ENCODE data around the gene SLC66A2. TPM values are rescaled to one million over a fixed set of nuclear protein-coding genes. Genes with fewer than 3 reads are reported as not detected.

SLC66A2 gene
- total and polyA plus RNA-seq, 2 of the 13 experiments (the other 11 are each of a cell fraction or from before 2014, with no cell fraction given), result 33.5 to 41.9 TPM

- ATAC-seq, result no peak
- POLR2A ChIA-PET, result no interaction called here
- Histone ChIP-seq H3K4me1 (ENCODE audit: insufficient read depth, low read length) (peaks cover 22% of the 10 kb centered on the region), H3K9ac (ENCODE audit: insufficient read depth, low read depth, low read length) (no peak overlapping the region), H3K4me2 (ENCODE audit: low read depth, low read length) (no peak overlapping the region), H3K9me3 (ENCODE audit: low read length) (no peaks in the 10 kb centered on the region), H3K27me3 (ENCODE audit: control insufficient read depth in 1 of 2, insufficient read depth in 2 of 2, low read length in 2 of 2) (no peaks in the 10 kb centered on the region; a peak in 1 of 5 replicates), H3K79me2 (ENCODE audit: insufficient read depth, low read length) (peaks cover 20% of the 10 kb centered on the region), H3K27ac (ENCODE audit: extremely low read length, insufficient read depth, low read length) (no peak overlapping the region), H4K20me1 (ENCODE audit: insufficient read depth, low read length) (peaks cover 5% of the 10 kb centered on the region), H3K4me3 (replicated peaks in 1 of 3; ENCODE audit: insufficient read depth in 1 of 3, low read depth in 2 of 3, low read length in 3 of 3) (no peak overlapping the region), H3K36me3 (replicated peaks in 1 of 2; ENCODE audit: control insufficient read depth in 1 of 2, insufficient read depth in 2 of 2, low read length in 2 of 2) (no peaks in the 10 kb centered on the region), H2AFZ (ENCODE audit: low read length) (no peak overlapping the region)
- CTCF ChIA-PET (ENCODE audit: low intra/inter-chr PET ratio, low total read pairs), result no interaction called here
- no peak for TF ChIP-seq FOXC1 (CRISPR knock-in tag; IDR thresholded peaks at IDR 0.05; ENCODE audit: borderline replicate concordance)
- no peak for TF ChIP-seq PHF21A (CRISPR knock-in tag; IDR thresholded peaks at IDR 0.05)
- no peak for TF ChIP-seq ZNF235 (CRISPR knock-in tag; IDR thresholded peaks at IDR 0.05; ENCODE audit: borderline replicate concordance)
- no peak for TF ChIP-seq ZNF101 (CRISPR knock-in tag; IDR thresholded peaks at IDR 0.05; ENCODE audit: borderline replicate concordance, low read depth)
- TF ChIP-seq ZNF562 (CRISPR knock-in tag; IDR thresholded peaks at IDR 0.05; ENCODE audit: borderline replicate concordance), result no peak
- no peak for TF ChIP-seq HOXA3 (CRISPR knock-in tag; IDR thresholded peaks at IDR 0.05)
- no peak for TF ChIP-seq ELF4 (CRISPR knock-in tag; IDR thresholded peaks at IDR 0.05; ENCODE audit: borderline replicate concordance)
- no peak for TF ChIP-seq ADNP (CRISPR knock-in tag; IDR thresholded peaks at IDR 0.05)
- no peak for TF ChIP-seq U2AF1 (optimal IDR thresholded peaks at IDR 0.05; ENCODE audit: low read depth, low read length)
- no peak for DNase-seq (ENCODE audit: low spot score)
- in situ Hi-C loops (cut with HindIII; ENCODE audit: extremely low pct_ligation_motif_present, low pct_unique_long_range_greater_than_20kb), result no loop called here
- FAIRE-seq, result no peak
- 49% methylated on average over 2 of the region's 2 CpGs for WGBS (ENCODE audit: low lambda C conversion rate)
- BruUV-seq (replicated peaks), result no TSS peak
- intact Hi-C loops (cut with micrococcal nuclease; ENCODE audit: unreplicated experiment), result no loop called here
Observed at GRCh38 chr18:79991494-79991893, 40.0 kb upstream of the SLC66A2 start.

- CTCF ChIA-PET (ENCODE audit: low intra/inter-chr PET ratio, low total read pairs), result interaction anchor here (2.1 kb wide), 1 partner anchor 54 kb away, joined by 8 read pairs; no protein-coding TSS in a partner anchor
Observed at GRCh38 chr18:79989195-79989497, 37.7 kb upstream of the SLC66A2 start.

More at GRCh38 chr18:79989195-79989497, 37.7 kb upstream of the SLC66A2 start:
- H3K9me3 ChIP-seq (ENCODE audit: low read length), result no peaks in the 10 kb centered on the region
- no peaks in the 10 kb centered on the region; a peak in 1 of 5 replicates for H3K27me3 ChIP-seq (ENCODE audit: control insufficient read depth in 1 of 2, insufficient read depth in 2 of 2, low read length in 2 of 2)
- peak overlapping the region; percentile 85 for H3K27ac ChIP-seq (ENCODE audit: extremely low read length, insufficient read depth, low read length)
- in situ Hi-C loops (cut with HindIII; ENCODE audit: extremely low pct_ligation_motif_present, low pct_unique_long_range_greater_than_20kb), result loop anchor here (5.0 kb wide), 1 partner anchor 43 kb away; the partner anchor contains the start of gene RBFA
- BruUV-seq (replicated peaks), result no TSS peak
- no peak for DNase-seq (ENCODE audit: low spot score)
- H3K36me3 ChIP-seq (replicated peaks in 1 of 2; ENCODE audit: control insufficient read depth in 1 of 2, insufficient read depth in 2 of 2, low read length in 2 of 2), result peaks cover 2 to 8% of the 10 kb centered on the region in 2 experiments; a peak in 4 of 5 replicates
- POLR2A ChIA-PET, result interaction anchor here (0.7 to 6.1 kb wide), 8 partner anchors 22 to 120 kb away, joined by 3 to 45 read pairs (median 6); partner anchors contain the start of genes ADNP2, HSBP1L1 and RBFA
- no peak overlapping the region for H2AFZ ChIP-seq (ENCODE audit: low read length)
- H3K4me3 ChIP-seq (replicated peaks in 1 of 3; ENCODE audit: insufficient read depth in 1 of 3, low read depth in 2 of 3, low read length in 3 of 3), result peak overlapping the region; percentile 84 to 96 (median 85)
- WGBS (ENCODE audit: low lambda C conversion rate), result 17% methylated on average over 14 of the region's 14 CpGs
- peak overlapping the region; percentile 97 for H3K4me2 ChIP-seq (ENCODE audit: low read depth, low read length)
- peaks cover 43% of the 10 kb centered on the region for H3K79me2 ChIP-seq (ENCODE audit: insufficient read depth, low read length)
- TF ChIP-seq POLR2A (IDR thresholded peaks at IDR 0.05; ENCODE audit: insufficient read depth in 1 of 2, low read depth in 2 of 2, low read length in 2 of 2) (0 out of 4 replicates have a peak, but pooled peaks of 1 of the 2 experiments have one; percentile 14), ZBTB21 (CRISPR knock-in tag; IDR thresholded peaks at IDR 0.05) (0 out of 2 replicates have a peak, but pooled peaks have one; percentile 13)
- TF ChIP-seq, protein P1, sequence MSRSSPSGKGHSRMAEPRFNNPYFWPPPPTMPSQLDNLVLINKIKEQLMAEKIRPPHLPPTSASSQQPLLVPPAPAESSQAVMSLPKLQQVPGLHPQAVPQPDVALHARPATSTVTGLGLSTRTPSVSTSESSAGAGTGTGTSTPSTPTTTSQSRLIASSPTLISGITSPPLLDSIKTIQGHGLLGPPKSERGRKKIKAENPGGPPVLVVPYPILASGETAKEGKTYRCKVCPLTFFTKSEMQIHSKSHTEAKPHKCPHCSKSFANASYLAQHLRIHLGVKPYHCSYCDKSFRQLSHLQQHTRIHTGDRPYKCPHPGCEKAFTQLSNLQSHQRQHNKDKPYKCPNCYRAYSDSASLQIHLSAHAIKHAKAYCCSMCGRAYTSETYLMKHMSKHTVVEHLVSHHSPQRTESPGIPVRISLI (CRISPR knock-in tag; IDR thresholded peaks at IDR 0.05; ENCODE audit: borderline replicate concordance), result no peak
- TF ChIP-seq, protein P2, sequence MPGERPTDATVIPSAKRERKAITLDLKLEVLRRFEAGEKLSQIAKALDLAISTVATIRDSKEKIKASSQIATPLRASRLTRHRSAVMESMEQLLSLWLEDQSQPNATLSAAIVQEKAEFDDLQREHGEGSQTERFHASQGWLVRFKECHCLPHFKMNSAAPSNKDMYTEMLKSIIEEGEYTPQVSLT (CRISPR knock-in tag; IDR thresholded peaks at IDR 0.05; ENCODE audit: borderline replicate concordance, low read depth), result 0 out of 2 replicates have a peak, but pooled peaks have one; percentile 3
- H4K20me1 ChIP-seq (ENCODE audit: insufficient read depth, low read length), result peaks cover 22% of the 10 kb centered on the region
- H3K4me1 ChIP-seq (ENCODE audit: insufficient read depth, low read length), result peaks cover 45% of the 10 kb centered on the region
- no peak for ATAC-seq
- H3K9ac ChIP-seq (ENCODE audit: insufficient read depth, low read depth, low read length), result peak overlapping the region; percentile 92
- intact Hi-C loops (cut with micrococcal nuclease; ENCODE audit: unreplicated experiment), result loop anchor here (2.0 kb wide), 3 partner anchors 38 to 116 kb away; partner anchors contain the start of genes RBFA and SLC66A2
- FAIRE-seq, result no peak
